ENCODE measurements around the gene FBXW8.
A peak's percentile ranks its signal among the peaks of the same experiment; 100 is the strongest.

FBXW8 gene

DNA sequence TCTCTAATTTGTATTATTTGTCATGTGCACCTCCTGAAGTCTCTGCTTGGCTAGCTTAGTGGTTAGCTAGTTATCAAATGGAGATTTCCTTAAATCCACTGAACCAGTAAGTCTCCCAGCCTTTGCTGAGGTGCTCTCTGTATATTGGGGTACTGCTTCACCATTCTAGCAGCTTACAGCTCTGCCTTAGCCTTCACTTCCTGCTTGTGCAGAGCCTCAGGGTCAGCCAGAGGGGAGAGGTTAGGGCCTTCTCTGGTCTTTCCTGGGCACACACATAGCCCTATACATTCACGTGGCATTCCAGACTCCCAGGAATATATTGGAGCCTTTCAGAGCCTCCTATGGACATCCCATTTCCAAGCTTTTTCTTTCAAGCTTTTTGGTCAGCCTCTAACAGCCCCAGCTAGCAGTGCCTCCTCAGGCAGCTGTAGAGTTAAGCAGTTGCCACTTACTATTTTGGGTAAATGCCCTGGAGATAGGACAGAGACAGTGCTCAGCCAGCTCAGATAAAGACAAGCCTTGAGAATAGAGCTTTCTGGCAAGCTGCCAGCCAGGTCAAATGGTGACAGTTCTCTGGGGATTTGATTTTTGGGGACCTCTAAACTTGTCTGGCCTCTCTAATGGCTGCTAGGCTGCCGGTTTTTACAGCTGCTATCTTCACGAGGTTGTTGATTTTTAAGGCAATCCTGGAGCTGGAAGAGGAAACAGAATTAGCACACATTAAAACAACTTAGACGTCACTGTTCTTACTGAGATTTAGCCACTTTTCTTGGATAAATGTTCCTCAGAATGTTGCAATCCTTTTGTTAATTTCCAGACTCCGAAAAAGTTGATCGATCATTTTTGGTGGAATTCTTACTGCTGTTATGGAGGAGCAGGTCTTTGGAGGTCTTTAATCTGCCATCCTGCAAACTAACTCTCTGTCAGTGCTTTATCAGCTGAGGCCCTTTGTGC, 32.9 kb downstream of the FBXW8 start:
- Histone ChIP-seq H3F3A (ENCODE audit: control insufficient read depth, insufficient read depth) (no peaks in the 10 kb centered on the region), H4K20me1 (ENCODE audit: control insufficient read depth, insufficient read depth, low read depth, low read length) (peaks cover 4% of the 10 kb centered on the region), H3K27ac (ENCODE audit: low read depth, low read length) (no peak overlapping the region), H3K9me3 (ENCODE audit: control insufficient read depth, insufficient read depth, low read length) (peaks cover 8% of the 10 kb centered on the region), H3K27me3 (ENCODE audit: control insufficient read depth, low read length) (no peaks in the 10 kb centered on the region), H3K4me3 (ENCODE audit: low read length) (no peak overlapping the region), H3K79me2 (ENCODE audit: control insufficient read depth, low read length) (peaks cover 39% of the 10 kb centered on the region), H3K36me3 (ENCODE audit: control insufficient read depth, low read length) (peaks cover 68% of the 10 kb centered on the region), H3K4me2 (ENCODE audit: low read length) (0 out of 2 replicates have a peak overlapping the region, but pooled peaks have one; percentile 12), H3K4me1 (ENCODE audit: control insufficient read depth, low read length) (peaks cover 21% of the 10 kb centered on the region), H3K9me2 (replicated peaks; ENCODE audit: control insufficient read depth, low read length) (no peaks in the 10 kb centered on the region)
- TF ChIP-seq, protein P1, sequence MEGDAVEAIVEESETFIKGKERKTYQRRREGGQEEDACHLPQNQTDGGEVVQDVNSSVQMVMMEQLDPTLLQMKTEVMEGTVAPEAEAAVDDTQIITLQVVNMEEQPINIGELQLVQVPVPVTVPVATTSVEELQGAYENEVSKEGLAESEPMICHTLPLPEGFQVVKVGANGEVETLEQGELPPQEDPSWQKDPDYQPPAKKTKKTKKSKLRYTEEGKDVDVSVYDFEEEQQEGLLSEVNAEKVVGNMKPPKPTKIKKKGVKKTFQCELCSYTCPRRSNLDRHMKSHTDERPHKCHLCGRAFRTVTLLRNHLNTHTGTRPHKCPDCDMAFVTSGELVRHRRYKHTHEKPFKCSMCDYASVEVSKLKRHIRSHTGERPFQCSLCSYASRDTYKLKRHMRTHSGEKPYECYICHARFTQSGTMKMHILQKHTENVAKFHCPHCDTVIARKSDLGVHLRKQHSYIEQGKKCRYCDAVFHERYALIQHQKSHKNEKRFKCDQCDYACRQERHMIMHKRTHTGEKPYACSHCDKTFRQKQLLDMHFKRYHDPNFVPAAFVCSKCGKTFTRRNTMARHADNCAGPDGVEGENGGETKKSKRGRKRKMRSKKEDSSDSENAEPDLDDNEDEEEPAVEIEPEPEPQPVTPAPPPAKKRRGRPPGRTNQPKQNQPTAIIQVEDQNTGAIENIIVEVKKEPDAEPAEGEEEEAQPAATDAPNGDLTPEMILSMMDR (IDR thresholded peaks at IDR 0.05; ENCODE audit: low read depth, low read length, poor library complexity, severe bottlenecking): no peak
- no peak for TF ChIP-seq EZH2phosphoT487 (IDR thresholded peaks at IDR 0.05; ENCODE audit: borderline replicate concordance, low read length)

DNA sequence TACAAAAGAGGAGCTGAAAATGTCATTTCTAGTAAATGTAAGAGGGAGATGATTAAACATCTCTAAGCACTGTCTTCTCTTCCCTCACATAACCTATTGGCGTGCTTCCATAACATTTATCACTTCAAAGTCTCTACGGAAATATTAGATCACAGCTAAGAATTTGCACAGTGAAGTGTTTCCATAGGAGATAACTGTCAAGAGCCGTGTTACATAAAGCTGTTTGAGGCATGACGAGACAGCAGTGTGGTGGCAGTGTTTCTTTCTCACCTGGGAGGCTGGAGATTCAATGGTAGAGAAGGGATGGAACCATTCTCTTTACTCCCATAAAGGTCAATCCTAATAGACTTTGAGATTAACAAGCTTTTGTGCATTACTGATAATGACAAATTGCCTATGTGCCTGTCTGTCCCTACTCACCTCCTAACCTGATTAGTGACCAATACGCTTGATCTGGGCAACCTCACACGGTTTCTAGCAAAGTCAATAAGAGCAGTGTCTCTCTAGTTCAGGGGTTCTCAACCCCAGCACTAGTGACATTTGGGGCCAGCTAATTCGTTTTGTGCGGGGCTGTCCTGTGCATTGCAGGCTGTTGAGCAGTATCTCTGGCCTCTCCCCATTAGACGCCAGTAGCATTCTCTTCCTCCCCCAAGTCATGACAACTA, 35.3 kb downstream of the FBXW8 start:
- Histone ChIP-seq H3K79me2 (ENCODE audit: control insufficient read depth, low read length) (peaks cover 28% of the 10 kb centered on the region), H3K9me2 (replicated peaks; ENCODE audit: control insufficient read depth, low read length) (no peaks in the 10 kb centered on the region), H3K4me2 (ENCODE audit: low read length) (no peak overlapping the region), H3K36me3 (ENCODE audit: control insufficient read depth, low read length) (peaks cover 73% of the 10 kb centered on the region), H3K9me3 (ENCODE audit: control insufficient read depth, insufficient read depth, low read length) (peaks cover 8% of the 10 kb centered on the region), H3K27me3 (ENCODE audit: control insufficient read depth, low read length) (no peaks in the 10 kb centered on the region), H3K4me3 (ENCODE audit: low read length) (no peak overlapping the region), H4K20me1 (ENCODE audit: control insufficient read depth, insufficient read depth, low read depth, low read length) (peaks cover 3% of the 10 kb centered on the region), H3K4me1 (ENCODE audit: control insufficient read depth, low read length) (peaks cover 16% of the 10 kb centered on the region), H3F3A (ENCODE audit: control insufficient read depth, insufficient read depth) (no peaks in the 10 kb centered on the region), H3K27ac (ENCODE audit: low read depth, low read length) (no peak overlapping the region)
- TF ChIP-seq, protein P1 (IDR thresholded peaks at IDR 0.05; ENCODE audit: low read depth, low read length, poor library complexity, severe bottlenecking): no peak

DNA sequence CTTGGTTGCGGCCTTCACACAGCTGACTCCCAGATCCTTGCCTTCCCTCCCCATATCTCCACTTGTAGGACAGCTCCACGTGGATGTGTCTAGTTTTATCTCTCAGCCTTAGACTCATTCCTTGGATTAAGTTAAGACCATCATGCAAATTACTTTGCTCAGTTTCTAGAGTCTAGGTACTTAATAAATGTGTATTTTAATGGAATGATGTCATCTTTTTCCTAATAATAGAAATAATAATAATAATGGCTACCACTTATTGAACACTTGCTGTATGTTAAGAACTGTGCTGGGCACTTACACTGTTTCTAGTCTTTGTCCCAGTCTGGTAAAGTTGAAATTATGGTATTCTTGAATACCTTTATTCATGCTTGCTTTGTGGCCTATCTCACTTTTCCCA, 37.5 kb downstream of the FBXW8 start:
- Histone ChIP-seq H3F3A (ENCODE audit: control insufficient read depth, insufficient read depth) (no peaks in the 10 kb centered on the region), H3K4me3 (ENCODE audit: low read length) (no peak overlapping the region), H3K4me2 (ENCODE audit: low read length) (no peak overlapping the region), H4K20me1 (ENCODE audit: control insufficient read depth, insufficient read depth, low read depth, low read length) (no peaks in the 10 kb centered on the region; the same call in 1 of the 2 replicates), H3K27me3 (ENCODE audit: control insufficient read depth, low read length) (no peaks in the 10 kb centered on the region), H3K79me2 (ENCODE audit: control insufficient read depth, low read length) (peaks cover 11% of the 10 kb centered on the region), H3K36me3 (ENCODE audit: control insufficient read depth, low read length) (peaks cover 65% of the 10 kb centered on the region), H3K27ac (ENCODE audit: low read depth, low read length) (no peak overlapping the region), H3K4me1 (ENCODE audit: control insufficient read depth, low read length) (peaks cover 7% of the 10 kb centered on the region), H3K9me2 (replicated peaks; ENCODE audit: control insufficient read depth, low read length) (no peaks in the 10 kb centered on the region), H3K9me3 (ENCODE audit: control insufficient read depth, insufficient read depth, low read length) (peaks cover 5% of the 10 kb centered on the region)
- no peak for TF ChIP-seq EZH2phosphoT487 (IDR thresholded peaks at IDR 0.05; ENCODE audit: borderline replicate concordance, low read length)
- TF ChIP-seq, protein P1 (IDR thresholded peaks at IDR 0.05; ENCODE audit: low read depth, low read length, poor library complexity, severe bottlenecking): no peak
